SU-DHL-6 (cell line): Measurements from ENCODE around the gene TNS4.

ENCODE experiments used
- H2AFZ ChIP-seq: fragments of 200-600 bp; sonication (generic); 2 replicates; pipeline ENCODE4 v1.6.1; 2014; ENCODE audit warnings: low read depth, mild to moderate bottlenecking, moderate library complexity, mixed read lengths, antibody characterized with exemption, low read length; ENCODE audit not compliant: severe bottlenecking
- H3F3A ChIP-seq: fragments of 200-600 bp; shearing (Covaris generic); 2 replicates; pipeline ENCODE4 v1.6.0; 2016; ENCODE audit warnings: antibody characterized with exemption, mild to moderate bottlenecking; ENCODE audit not compliant: insufficient read depth
- H3K27ac ChIP-seq: fragments of 200-600 bp; sonication (generic); 2 replicates; pipeline ENCODE4 v1.5.1; 2016; ENCODE audit warnings: low read depth, mild to moderate bottlenecking, low read length, moderate library complexity, mixed read lengths
- H3K27me3 ChIP-seq: fragments of 200-600 bp; sonication (generic), shearing (Covaris generic); 2 replicates; pipeline ENCODE4 v1.6.0; 2014; ENCODE audit warnings: mild to moderate bottlenecking, low read length
- H3K36me3 ChIP-seq: fragments of 200-600 bp; sonication (generic); 2 replicates; pipeline ENCODE4 v1.6.1; 2014; ENCODE audit warnings: mild to moderate bottlenecking, low read length, mixed read lengths
- H3K4me2 ChIP-seq: fragments of 300-600, 200-600 bp; shearing (Covaris generic), sonication (generic); 2 replicates; pipeline ENCODE4 v1.6.0; 2014; ENCODE audit warnings: low read length, low read depth, mild to moderate bottlenecking; ENCODE audit not compliant: poor library complexity, severe bottlenecking
- H3K4me3 ChIP-seq: fragments of 200-600 bp; sonication (generic); 2 replicates; pipeline ENCODE4 v1.5.1; 2014; ENCODE audit warnings: antibody characterized with exemption, low read length, mild to moderate bottlenecking, mixed read lengths; ENCODE audit not compliant: insufficient read depth, poor library complexity, severe bottlenecking
- H3K79me2 ChIP-seq: fragments of 200-600 bp; sonication (generic); 2 replicates; pipeline ENCODE4 v1.6.1; 2014; ENCODE audit warnings: mild to moderate bottlenecking, low read length, moderate library complexity; ENCODE audit not compliant: insufficient read depth
- H3K9ac ChIP-seq: fragments of 200-600 bp; sonication (generic); 2 replicates; pipeline ENCODE4 v1.7.0; 2014; ENCODE audit warnings: mild to moderate bottlenecking, low read length
- H3K9me2 ChIP-seq: fragments of 200-600 bp; sonication (generic); replicated peaks from 2 replicates; pipeline ENCODE4 v1.6.1; 2014; ENCODE audit warnings: low read length; ENCODE audit not compliant: insufficient read depth
- H3K9me3 ChIP-seq: fragments of 200-600 bp; sonication (generic); 2 replicates; pipeline ENCODE4 v1.6.1; 2014; ENCODE audit warnings: low read length, mixed read lengths; ENCODE audit not compliant: insufficient read depth
- H4K20me1 ChIP-seq: fragments of 200-600 bp; sonication (generic); 2 replicates; pipeline ENCODE4 v1.6.1; 2014; ENCODE audit warnings: low read depth, mild to moderate bottlenecking, antibody characterized with exemption, low read length, moderate library complexity, mixed read lengths
- EZH2phosphoT487 ChIP-seq: fragments of 200-600 bp; sonication (generic), shearing (Covaris generic); conservative IDR thresholded peaks from 2 replicates; pipeline ENCODE4 v1.6.1; 2018; ENCODE audit warnings: mild to moderate bottlenecking, antibody characterized with exemption, low read length, moderate library complexity, mixed read lengths
- TF ChIP-seq, protein P1 (sequence below): fragments of 200-600 bp; sonication (generic); IDR thresholded peaks from one replicate; pipeline ENCODE4 v1.5.1; 2017; ENCODE audit warnings: antibody characterized with exemption, mild to moderate bottlenecking, low read length, moderate library complexity; ENCODE audit not compliant: insufficient read depth, poor library complexity, severe bottlenecking

Gene TNS4

DNA sequence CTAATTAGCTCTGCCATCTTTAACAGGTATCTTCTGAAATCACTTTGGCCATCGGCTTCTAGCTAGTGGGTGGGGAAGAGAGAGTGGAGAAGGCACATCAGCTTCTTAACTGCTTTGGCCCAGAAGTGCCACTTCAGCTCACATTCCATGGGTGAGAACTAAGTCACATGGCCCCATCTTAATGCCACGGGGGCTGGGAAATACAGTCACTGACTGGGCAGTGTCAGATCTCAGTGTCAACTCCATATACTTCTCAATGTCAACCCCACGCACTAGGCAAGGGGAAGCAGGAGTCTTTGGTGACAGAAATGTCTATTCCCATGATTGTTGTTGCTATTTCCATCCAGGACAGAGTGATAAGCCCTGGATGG lies 34.5 kb upstream of the TNS4 start:
- Histone ChIP-seq H3K27ac (no peak overlapping the region), H3K4me3 (no peak overlapping the region), H3K27me3 (no peaks in the 10 kb centered on the region), H3F3A (no peaks in the 10 kb centered on the region), H3K9ac (no peak overlapping the region), H2AFZ (no peak overlapping the region), H3K9me2 (no peaks in the 10 kb centered on the region), H3K79me2 (no peaks in the 10 kb centered on the region), H3K4me2 (no peak overlapping the region), H3K36me3 (no peaks in the 10 kb centered on the region), H4K20me1 (no peaks in the 10 kb centered on the region), H3K9me3 (no peaks in the 10 kb centered on the region)
- TF ChIP-seq, protein P1, sequence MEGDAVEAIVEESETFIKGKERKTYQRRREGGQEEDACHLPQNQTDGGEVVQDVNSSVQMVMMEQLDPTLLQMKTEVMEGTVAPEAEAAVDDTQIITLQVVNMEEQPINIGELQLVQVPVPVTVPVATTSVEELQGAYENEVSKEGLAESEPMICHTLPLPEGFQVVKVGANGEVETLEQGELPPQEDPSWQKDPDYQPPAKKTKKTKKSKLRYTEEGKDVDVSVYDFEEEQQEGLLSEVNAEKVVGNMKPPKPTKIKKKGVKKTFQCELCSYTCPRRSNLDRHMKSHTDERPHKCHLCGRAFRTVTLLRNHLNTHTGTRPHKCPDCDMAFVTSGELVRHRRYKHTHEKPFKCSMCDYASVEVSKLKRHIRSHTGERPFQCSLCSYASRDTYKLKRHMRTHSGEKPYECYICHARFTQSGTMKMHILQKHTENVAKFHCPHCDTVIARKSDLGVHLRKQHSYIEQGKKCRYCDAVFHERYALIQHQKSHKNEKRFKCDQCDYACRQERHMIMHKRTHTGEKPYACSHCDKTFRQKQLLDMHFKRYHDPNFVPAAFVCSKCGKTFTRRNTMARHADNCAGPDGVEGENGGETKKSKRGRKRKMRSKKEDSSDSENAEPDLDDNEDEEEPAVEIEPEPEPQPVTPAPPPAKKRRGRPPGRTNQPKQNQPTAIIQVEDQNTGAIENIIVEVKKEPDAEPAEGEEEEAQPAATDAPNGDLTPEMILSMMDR, result no peak
- TF ChIP-seq EZH2phosphoT487, result no peak

- no peaks in the 10 kb centered on the region for H3K27me3 ChIP-seq
- no peaks in the 10 kb centered on the region for H3K9me3 ChIP-seq
- no peak overlapping the region for H3K4me3 ChIP-seq
- H4K20me1 ChIP-seq, result no peaks in the 10 kb centered on the region
- no peak overlapping the region for H2AFZ ChIP-seq
- no peak overlapping the region for H3K27ac ChIP-seq
- no peaks in the 10 kb centered on the region for H3K9me2 ChIP-seq
- H3F3A ChIP-seq, result no peaks in the 10 kb centered on the region
- H3K9ac ChIP-seq, result no peak overlapping the region
- H3K79me2 ChIP-seq, result no peaks in the 10 kb centered on the region
- H3K4me2 ChIP-seq, result no peak overlapping the region
- no peak for TF ChIP-seq EZH2phosphoT487
- TF ChIP-seq, protein P1, result no peak
- no peaks in the 10 kb centered on the region for H3K36me3 ChIP-seq
These were observed 34.0 kb upstream of the TNS4 start for GRCh38 chr17:40535438-40535837.

- no peaks in the 10 kb centered on the region for H3K27me3 ChIP-seq
- no peaks in the 10 kb centered on the region for H4K20me1 ChIP-seq
- H3K9ac ChIP-seq, result no peak overlapping the region
- H3K9me2 ChIP-seq, result no peaks in the 10 kb centered on the region
- TF ChIP-seq EZH2phosphoT487, result no peak
- TF ChIP-seq, protein P1, result no peak
- H3K4me3 ChIP-seq, result no peak overlapping the region
- H3K36me3 ChIP-seq, result no peaks in the 10 kb centered on the region
- no peaks in the 10 kb centered on the region for H3K79me2 ChIP-seq
- no peak overlapping the region for H3K4me2 ChIP-seq
- H3F3A ChIP-seq, result no peaks in the 10 kb centered on the region
- H3K9me3 ChIP-seq, result no peaks in the 10 kb centered on the region
- no peak overlapping the region for H2AFZ ChIP-seq
- H3K27ac ChIP-seq, result no peak overlapping the region
These were observed 33.2 kb upstream of the TNS4 start for GRCh38 chr17:40534371-40535189.
